Endodermal cell (in vitro differentiated cells): ENCODE measurements around the gene WDR86. TPM values are rescaled to one million over a fixed set of nuclear protein-coding genes. Genes with fewer than 3 reads are reported as not detected.

ENCODE experiments used
- DNase-seq: peaks from one replicate; pipeline ENCODE4 v3.0.0-alpha.2; 2017
- H3K27ac ChIP-seq: 2 replicates; pipeline ENCODE4 v1.5.1; 2013; ENCODE audit warnings: mild to moderate bottlenecking, low read depth, low read length, moderate library complexity
- H3K27me3 ChIP-seq: 2 replicates; pipeline ENCODE4 v1.6.1; 2013; ENCODE audit warnings: mild to moderate bottlenecking, low read length, moderate library complexity; ENCODE audit not compliant: insufficient read depth, control insufficient read depth, poor library complexity, severe bottlenecking
- H3K36me3 ChIP-seq: 2 replicates; pipeline ENCODE4 v1.7.0; 2013; ENCODE audit warnings: mild to moderate bottlenecking, low read length, moderate library complexity; ENCODE audit not compliant: control insufficient read depth, insufficient read depth
- H3K4me1 ChIP-seq: one replicate; pipeline ENCODE4 v1.7.0; 2013; ENCODE audit warnings: low read length; ENCODE audit not compliant: control insufficient read depth, insufficient read depth
- H3K4me3 ChIP-seq: 2 replicates; pipeline ENCODE4 v1.5.1; 2013; ENCODE audit warnings: mild to moderate bottlenecking, low read length, moderate library complexity
- H3K9ac ChIP-seq: 2 replicates; pipeline ENCODE4 v1.6.1; 2013; ENCODE audit warnings: mild to moderate bottlenecking, low read length, moderate library complexity; ENCODE audit not compliant: poor library complexity, severe bottlenecking; ENCODE audit errors: extremely low read depth
- H3K9me3 ChIP-seq: 2 replicates; pipeline ENCODE4 v1.6.1; 2013; ENCODE audit warnings: mild to moderate bottlenecking, low read length, moderate library complexity; ENCODE audit not compliant: control insufficient read depth
- H3K27ac Mint-ChIP-seq: 2 replicates; pipeline ENCODE4 v1.8.0; 2020; ENCODE audit warnings: mixed read lengths
- H3K27me3 Mint-ChIP-seq: 2 replicates; pipeline ENCODE4 v1.8.0; 2021; ENCODE audit warnings: mild to moderate bottlenecking, mixed read lengths; ENCODE audit not compliant: insufficient read depth
- H3K36me3 Mint-ChIP-seq: 2 replicates; pipeline ENCODE4 v1.8.0; 2020; ENCODE audit warnings: low read depth, mixed read lengths
- H3K4me1 Mint-ChIP-seq: 2 replicates; pipeline ENCODE4 v1.8.0; 2020; ENCODE audit warnings: mixed read lengths
- H3K4me3 Mint-ChIP-seq: 2 replicates; pipeline ENCODE4 v1.8.0; 2020; ENCODE audit warnings: mild to moderate bottlenecking, moderate library complexity, mixed read lengths
- H3K9me3 Mint-ChIP-seq: 2 replicates; pipeline ENCODE4 v1.8.0; 2020; ENCODE audit warnings: mild to moderate bottlenecking, mixed read lengths
- WGBS, 2 experiments: methylation state at CpG; one replicate each; pipeline versions ENCODE4 v1.1.5 to v1.1.7; 2013; ENCODE audit warnings: missing lambda C conversion rate in 2 of 2, mixed read lengths in 1 of 2; ENCODE audit not compliant: insufficient coverage in 1 of 2, insufficient read length in 1 of 2; 5-methylcytosine and 5-hydroxymethylcytosine counted together
- total RNA-seq, 2 donors: library from RNA; stranded (reverse); fragmentation: NEBNext Ultra II Directional in 1 of 2; extraction: Animal tissue kit (Norgen Biotek cat#: 25700) in 1 of 2; gene quantifications; 2 replicates in 1 of 2; 3 replicates in 1 of 2; pipeline ENCODE4 v1.2.1, GENCODE V29; 2021
- TF ChIP-seq, protein P1 (sequence below): fragments of 200-600 bp; sonication (generic); conservative IDR thresholded peaks from 2 replicates; pipeline ENCODE4 v1.5.0; 2021; ENCODE audit warnings: antibody characterized with exemption, mild to moderate bottlenecking

WDR86 gene
- total RNA-seq, 2 donors from 2014 or later, result 83.3 to 94.2 TPM

DNA sequence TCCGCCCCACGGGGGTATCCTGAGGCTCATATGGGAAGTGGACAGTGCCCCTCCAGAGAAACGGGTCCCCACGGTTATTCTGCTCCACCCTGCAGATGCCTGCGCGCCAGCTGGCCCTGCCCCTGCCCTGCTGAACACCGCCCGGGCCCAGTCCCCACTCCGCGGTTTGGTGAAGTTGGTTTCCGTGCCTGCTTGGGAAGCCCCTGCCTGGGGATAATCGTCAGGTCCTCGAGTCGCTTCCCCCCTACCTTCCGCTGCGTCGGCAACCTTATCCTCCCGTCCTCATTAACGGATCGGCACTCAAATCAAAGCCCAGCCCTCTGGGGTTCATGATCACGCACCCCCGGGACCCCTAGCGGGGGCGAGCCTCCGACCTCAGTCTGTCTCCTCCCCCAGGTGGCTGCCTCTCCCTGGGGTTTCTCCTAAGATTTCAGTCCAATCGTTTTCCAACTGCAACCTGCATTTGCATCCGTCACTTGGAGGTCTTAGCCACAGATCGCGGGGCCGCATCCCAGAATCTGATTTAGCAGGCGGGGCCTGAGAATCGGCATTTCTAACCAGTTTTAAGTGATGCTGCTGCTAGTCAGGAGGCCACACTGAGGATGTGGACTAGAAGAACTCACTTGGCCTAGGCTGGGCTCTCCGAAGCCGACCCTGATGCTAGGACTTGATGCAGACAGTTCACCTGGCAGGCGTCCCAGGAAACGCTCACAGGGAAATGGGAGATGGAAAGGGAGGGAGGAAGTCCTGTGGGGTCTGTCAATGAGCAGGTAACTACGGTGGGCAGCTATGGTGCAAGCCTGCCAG lies 27.6 kb downstream of the WDR86 start:
- H3K36me3 ChIP-seq, result peaks cover 6% of the 10 kb centered on the region
- peak; percentile 66 for DNase-seq
- H3K4me3 ChIP-seq, result no peak overlapping the region
- no peaks in the 10 kb centered on the region for H3K9me3 Mint-ChIP-seq
- H3K27me3 Mint-ChIP-seq, result peaks cover 28% of the 10 kb centered on the region
- WGBS, 2 experiments, result 47 to 50% methylated on average over 26 to 37 of the region's 37 CpGs
- H3K27ac Mint-ChIP-seq, result no peak overlapping the region
- peak overlapping the region; percentile 40 for H3K4me3 Mint-ChIP-seq
- H3K9ac ChIP-seq, result no peak overlapping the region
- TF ChIP-seq, protein P1, sequence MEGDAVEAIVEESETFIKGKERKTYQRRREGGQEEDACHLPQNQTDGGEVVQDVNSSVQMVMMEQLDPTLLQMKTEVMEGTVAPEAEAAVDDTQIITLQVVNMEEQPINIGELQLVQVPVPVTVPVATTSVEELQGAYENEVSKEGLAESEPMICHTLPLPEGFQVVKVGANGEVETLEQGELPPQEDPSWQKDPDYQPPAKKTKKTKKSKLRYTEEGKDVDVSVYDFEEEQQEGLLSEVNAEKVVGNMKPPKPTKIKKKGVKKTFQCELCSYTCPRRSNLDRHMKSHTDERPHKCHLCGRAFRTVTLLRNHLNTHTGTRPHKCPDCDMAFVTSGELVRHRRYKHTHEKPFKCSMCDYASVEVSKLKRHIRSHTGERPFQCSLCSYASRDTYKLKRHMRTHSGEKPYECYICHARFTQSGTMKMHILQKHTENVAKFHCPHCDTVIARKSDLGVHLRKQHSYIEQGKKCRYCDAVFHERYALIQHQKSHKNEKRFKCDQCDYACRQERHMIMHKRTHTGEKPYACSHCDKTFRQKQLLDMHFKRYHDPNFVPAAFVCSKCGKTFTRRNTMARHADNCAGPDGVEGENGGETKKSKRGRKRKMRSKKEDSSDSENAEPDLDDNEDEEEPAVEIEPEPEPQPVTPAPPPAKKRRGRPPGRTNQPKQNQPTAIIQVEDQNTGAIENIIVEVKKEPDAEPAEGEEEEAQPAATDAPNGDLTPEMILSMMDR, result no peak
- H3K27ac ChIP-seq, result no peak overlapping the region
- peaks cover 3% of the 10 kb centered on the region for H3K4me1 ChIP-seq
- H3K9me3 ChIP-seq, result no peaks in the 10 kb centered on the region
- peaks cover 29% of the 10 kb centered on the region for H3K27me3 ChIP-seq
- H3K36me3 Mint-ChIP-seq, result peaks cover 57% of the 10 kb centered on the region
- peaks cover 10% of the 10 kb centered on the region for H3K4me1 Mint-ChIP-seq

DNA sequence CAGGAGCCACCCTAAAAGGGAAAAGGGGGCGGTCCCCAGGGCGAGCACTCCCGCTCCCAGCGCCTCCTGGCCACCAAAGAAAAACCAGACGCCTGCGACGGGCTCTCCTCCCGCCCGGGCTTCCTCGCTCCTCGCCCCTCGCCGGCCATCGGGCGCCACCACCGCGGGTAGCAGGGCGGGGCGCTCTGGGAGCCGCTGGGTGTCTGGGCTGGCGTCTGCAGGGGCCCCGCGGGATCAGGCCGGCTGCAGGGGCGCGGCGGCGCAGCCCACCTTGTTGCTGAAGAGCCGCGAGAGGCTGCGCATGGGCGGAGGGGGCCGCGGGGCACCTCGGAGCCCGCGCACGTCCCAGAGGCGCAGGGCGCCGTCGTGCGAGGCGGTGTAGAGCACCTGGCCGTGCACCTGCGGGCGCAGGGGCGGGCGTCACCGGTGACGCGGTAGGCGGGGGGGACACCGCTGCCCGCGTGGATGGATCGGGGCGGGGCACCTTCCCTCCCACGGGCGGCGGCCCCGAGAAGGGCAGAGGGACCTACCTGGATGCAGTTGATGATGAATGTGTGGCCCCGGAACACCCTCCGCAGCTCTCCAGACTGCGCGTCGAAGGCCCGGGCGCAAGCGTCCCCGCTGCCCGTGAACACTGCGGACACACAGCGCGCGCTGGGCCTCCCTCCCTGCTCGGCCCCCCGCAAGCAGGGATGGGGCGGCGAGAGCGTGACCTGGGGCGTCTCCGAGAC lies 28.3 kb downstream of the WDR86 start:
- H3K4me3 Mint-ChIP-seq, result peak overlapping the region; percentile 40

DNA sequence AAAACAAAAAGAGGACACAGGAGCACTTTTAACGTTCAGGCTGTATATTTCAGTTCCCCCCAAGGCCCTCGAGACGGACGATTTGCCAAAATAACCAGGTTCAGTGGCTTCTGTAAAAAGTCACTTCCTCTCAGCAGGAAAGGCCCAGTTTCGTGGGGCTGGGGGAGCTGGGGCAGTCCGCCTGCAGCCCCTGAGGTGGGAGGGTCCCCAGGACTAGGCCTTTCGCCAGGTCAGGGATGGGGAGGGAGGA lies 28.8 kb downstream of the WDR86 start:
- TF ChIP-seq, protein P1, result no peak
- H3K27ac Mint-ChIP-seq, result no peak overlapping the region
- Histone ChIP-seq H3K36me3 (peaks cover 16% of the 10 kb centered on the region), H3K27ac (no peak overlapping the region), H3K9me3 (no peaks in the 10 kb centered on the region), H3K4me3 (no peak overlapping the region), H3K4me1 (peaks cover 3% of the 10 kb centered on the region), H3K9ac (no peak overlapping the region), H3K27me3 (peaks cover 29% of the 10 kb centered on the region)
- peaks cover 28% of the 10 kb centered on the region for H3K27me3 Mint-ChIP-seq
- no peak overlapping the region for H3K4me3 Mint-ChIP-seq
- no peaks in the 10 kb centered on the region for H3K9me3 Mint-ChIP-seq
- no peak for DNase-seq
- H3K4me1 Mint-ChIP-seq, result peaks cover 10% of the 10 kb centered on the region
- 63 to 73% methylated on average over 4 to 7 of the region's 7 CpGs for WGBS, 2 experiments
- peaks cover 64% of the 10 kb centered on the region for H3K36me3 Mint-ChIP-seq

More for the DNA sequence above, 28.3 kb downstream of the WDR86 start:
- TF ChIP-seq, protein P1, result no peak
- peaks cover 63% of the 10 kb centered on the region for H3K36me3 Mint-ChIP-seq
- Histone ChIP-seq H3K36me3 (peaks cover 13% of the 10 kb centered on the region), H3K27ac (no peak overlapping the region), H3K9me3 (no peaks in the 10 kb centered on the region), H3K4me1 (peaks cover 3% of the 10 kb centered on the region), H3K27me3 (peaks cover 29% of the 10 kb centered on the region), H3K9ac (no peak overlapping the region), H3K4me3 (no peak overlapping the region)
- 28 to 37% methylated on average over 28 to 83 of the region's 83 CpGs for WGBS, 2 experiments
- peaks cover 28% of the 10 kb centered on the region for H3K27me3 Mint-ChIP-seq
- no peaks in the 10 kb centered on the region for H3K9me3 Mint-ChIP-seq
- peaks cover 10% of the 10 kb centered on the region for H3K4me1 Mint-ChIP-seq
- peak; percentile 87 for DNase-seq
- no peak overlapping the region for H3K27ac Mint-ChIP-seq
